ENCODE measurements around the gene NUP43. TPM values are rescaled to one million over a fixed set of nuclear protein-coding genes. Genes with fewer than 3 reads are reported as not detected.
"Not testable (repeated sequence)": the region's sequence is repeated elsewhere in the genome, so short reads cannot be mapped to it uniquely, and the experiment has no call there.

Gene NUP43
- total and polyA plus RNA-seq, 8 donors: 28.7 to 49.6 (median 44.7) TPM

DNA sequence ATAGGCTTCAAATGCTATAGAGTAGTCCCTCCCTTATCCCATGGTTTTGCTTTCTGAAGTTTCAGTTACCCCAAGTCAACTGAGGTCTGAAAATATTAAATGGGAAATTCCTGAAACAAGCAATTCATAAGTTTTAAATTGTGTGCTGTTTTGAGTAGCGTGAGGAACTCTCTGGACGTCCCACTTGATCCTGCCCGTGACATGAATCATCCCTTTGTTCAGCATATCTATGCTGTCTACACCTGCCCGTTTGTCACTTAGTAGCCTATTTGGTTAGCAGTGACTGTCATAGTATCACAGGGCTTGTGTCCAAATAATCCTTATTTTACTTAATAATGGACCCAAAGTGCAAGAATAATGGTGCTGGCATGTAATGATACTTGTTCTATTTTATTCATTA is 8.2 kb upstream of the NUP43 start:
- no peak overlapping the region for H3K27ac ChIP-seq
- intact Hi-C loops (cut with DNase I): no loop called here
- no peak for TF ChIP-seq CTCF (IDR thresholded peaks at IDR 0.05)
- no peaks in the 10 kb centered on the region for H3K9me3 ChIP-seq
- H3K4me3 ChIP-seq: no peak overlapping the region
- ATAC-seq (no peak), DNase-seq (no peak)
- peaks cover 0 to 8% of the 10 kb centered on the region in 2 donors for H3K36me3 ChIP-seq
- H3K4me1 ChIP-seq: peaks cover 5 to 71% of the 10 kb centered on the region in 2 donors
- no peaks in the 10 kb centered on the region for H3K27me3 ChIP-seq

DNA sequence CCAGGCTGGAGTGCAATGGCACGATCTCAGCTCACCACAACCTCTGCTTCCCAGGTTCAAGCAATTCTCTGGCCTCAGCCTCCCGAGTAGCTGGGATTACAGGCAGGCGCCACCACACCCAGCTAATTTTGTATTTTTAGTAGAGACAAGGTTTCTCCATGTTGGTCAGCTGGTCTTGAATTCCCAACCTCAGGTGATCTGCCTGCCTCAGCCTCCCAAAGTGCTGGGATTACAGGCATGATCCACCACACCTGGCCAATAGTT is 7.0 kb upstream of the NUP43 start:
- DNase-seq; H3K4me3 ChIP-seq; H3K36me3 ChIP-seq; H3K9me3 ChIP-seq; H3K27me3 ChIP-seq; ATAC-seq; intact Hi-C loops (cut with DNase I): not testable (repeated sequence)
- Histone ChIP-seq H3K4me1 (peaks cover 5 to 75% of the 10 kb centered on the region in 2 donors), H3K27ac (peak overlapping the region in 1 of 2 donors; percentile 54)

DNA sequence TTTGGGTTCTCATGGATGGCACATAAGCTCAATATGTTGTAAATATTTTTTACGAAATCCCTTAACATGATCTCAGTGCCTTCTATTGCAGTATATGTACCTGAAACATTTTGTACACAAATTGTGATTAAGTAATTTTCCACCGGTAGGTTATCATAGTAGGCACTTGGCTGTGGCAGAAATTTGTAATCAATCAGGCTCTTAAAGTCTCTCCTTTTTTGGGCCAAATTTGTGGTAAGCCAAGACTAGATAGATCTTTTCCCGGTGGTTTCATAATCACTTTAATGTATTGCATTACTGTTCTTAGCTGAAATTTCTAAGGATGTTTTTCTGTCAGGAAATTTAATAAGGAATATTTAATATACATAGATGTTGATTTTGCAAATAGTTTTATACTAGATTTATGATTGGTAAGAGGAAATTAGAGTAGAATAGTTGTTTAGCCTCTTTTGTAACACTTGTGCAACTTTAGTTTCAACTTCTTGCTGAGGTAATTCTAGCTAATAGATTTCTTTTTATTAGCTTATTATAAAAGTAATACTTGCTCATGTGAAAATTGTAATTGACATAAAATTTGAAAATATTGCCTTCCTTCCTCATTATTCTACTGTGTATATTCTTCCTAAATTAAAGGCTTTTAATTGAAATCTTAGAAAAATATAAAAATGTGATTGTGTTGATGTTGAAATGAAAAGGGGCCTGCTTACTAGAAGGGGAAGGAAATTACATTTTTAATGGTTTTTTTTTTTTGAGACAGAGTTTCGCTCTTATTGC is 6.5 kb upstream of the NUP43 start:
- Histone ChIP-seq H3K36me3 (peaks cover 0 to 8% of the 10 kb centered on the region in 2 donors), H3K27me3 (no peaks in the 10 kb centered on the region), H3K4me1 (peaks cover 5 to 80% of the 10 kb centered on the region in 2 donors), H3K27ac (peak overlapping the region in 1 of 2 donors; percentile 54), H3K4me3 (no peak overlapping the region), H3K9me3 (no peaks in the 10 kb centered on the region)
- intact Hi-C loops (cut with DNase I): no loop called here
- TF ChIP-seq CTCF (IDR thresholded peaks at IDR 0.05): no peak
- no peak for ATAC-seq
- no peak for DNase-seq

GRCh38 chr6:149751920-149752319 is 5.6 kb upstream of the NUP43 start:
- DNase-seq; H3K9me3 ChIP-seq; ATAC-seq; H3K4me3 ChIP-seq; H3K36me3 ChIP-seq; intact Hi-C loops (cut with DNase I); H3K27me3 ChIP-seq: not testable (repeated sequence)
- Histone ChIP-seq H3K4me1 (peaks cover 5 to 78% of the 10 kb centered on the region in 2 donors), H3K27ac (peak overlapping the region in 1 of 2 donors; percentile 54)

DNA sequence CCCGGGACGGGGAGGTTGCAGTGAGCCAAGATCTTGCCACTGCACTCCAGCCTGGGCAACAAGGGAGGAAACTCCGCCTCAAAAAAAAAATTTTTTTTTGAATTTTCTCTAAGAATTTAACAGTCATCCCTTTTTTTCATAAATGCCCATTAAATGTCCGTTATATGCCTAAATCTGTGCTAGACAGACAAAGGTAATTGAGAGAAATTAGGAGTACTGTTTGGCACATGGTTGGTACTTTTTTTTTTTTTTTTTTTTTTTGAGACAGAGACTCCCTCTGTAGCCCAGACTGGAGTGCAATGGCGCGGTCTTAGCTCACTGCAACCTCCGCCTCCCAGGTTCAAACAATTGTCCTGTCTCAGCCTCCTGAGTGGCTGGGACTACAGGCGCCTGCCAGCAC is 4.9 kb upstream of the NUP43 start:
- H3K4me3 ChIP-seq: peak overlapping the region in 1 of 2 donors; percentile 77
- intact Hi-C loops (cut with DNase I): no loop called here
- H3K27me3 ChIP-seq: no peaks in the 10 kb centered on the region
- no peaks in the 10 kb centered on the region for H3K9me3 ChIP-seq
- no peaks in the 10 kb centered on the region for H3K36me3 ChIP-seq
- ATAC-seq (no peak), DNase-seq (no peak)
- TF ChIP-seq CTCF (IDR thresholded peaks at IDR 0.05): no peak
- peaks cover 5 to 77% of the 10 kb centered on the region in 2 donors for H3K4me1 ChIP-seq
- peak overlapping the region in 1 of 2 donors; percentile 97 for H3K27ac ChIP-seq

- DNase-seq (peak in 3 of 4 donors; percentile 42 to 58 (median 57)), ATAC-seq (peak; percentile 39)
- intact Hi-C loops (cut with DNase I): no loop called here
- no peak for TF ChIP-seq CTCF (IDR thresholded peaks at IDR 0.05)
- peaks cover 10 to 74% of the 10 kb centered on the region in 2 donors for H3K4me1 ChIP-seq
- no peaks in the 10 kb centered on the region for H3K27me3 ChIP-seq
- no peaks in the 10 kb centered on the region for H3K9me3 ChIP-seq
- H3K27ac ChIP-seq: peak overlapping the region; percentile 89 to 97
- peak overlapping the region; percentile 77 to 99 for H3K4me3 ChIP-seq
- no peaks in the 10 kb centered on the region for H3K36me3 ChIP-seq
Measured at GRCh38 chr6:149750136-149750609, 3.8 kb upstream of the NUP43 start.

Measured in left lung (tissue), 10 donors.